Keratinocyte (primary cell): ENCODE data around the gene RAB9A.

ENCODE experiments used
- CTCF ChIP-seq, 3 experiments: IDR thresholded peaks in 1 of 3; conservative IDR thresholded peaks in 1 of 3; optimal IDR thresholded peaks in 1 of 3; 2 replicates in 2 of 3; 3 replicates in 1 of 3; pipeline versions ENCODE3 to v1.5.1; 2011; ENCODE audit warnings: low read length in 3 of 3, mild to moderate bottlenecking in 3 of 3, moderate library complexity in 2 of 3, control low read depth in 1 of 3, inconsistent platforms in 1 of 3; ENCODE audit not compliant: insufficient read depth in 2 of 3; ENCODE audit errors: extremely low read depth in 1 of 3
- EZH2 ChIP-seq: IDR thresholded peaks from one replicate; pipeline ENCODE4 v1.6.1; 2012; ENCODE audit warnings: inconsistent platforms, mild to moderate bottlenecking, low read length, moderate library complexity

DNA sequence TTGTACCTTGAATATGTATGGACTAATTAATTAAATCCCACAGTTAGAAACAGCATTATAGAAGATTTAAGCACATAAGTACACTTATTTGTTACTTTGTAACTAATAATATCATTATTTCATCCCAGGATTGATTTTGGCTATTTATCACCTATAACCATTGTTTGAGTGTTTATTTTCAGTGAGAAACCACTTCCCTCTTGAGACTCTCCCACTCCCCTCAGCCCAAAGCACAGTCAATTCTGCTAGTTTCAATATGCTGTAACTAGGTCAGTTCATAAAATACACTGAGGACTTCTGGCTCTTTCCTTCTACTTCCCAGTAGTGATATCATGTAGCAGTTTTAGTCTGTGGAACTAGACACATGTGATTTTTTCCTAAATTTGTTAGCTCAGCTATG is 61.9 kb downstream of the RAB9A start:
- TF ChIP-seq CTCF (optimal IDR thresholded peaks at IDR 0.05 in 1 of 3, IDR thresholded peaks at IDR 0.05 in 1 of 3, conservative IDR thresholded peaks at IDR 0.05 in 1 of 3; ENCODE audit: extremely low read depth in 1 of 3, insufficient read depth in 2 of 3, low read length in 3 of 3) (no peak), EZH2 (no peak)
